Activated CD4-positive, CD25-positive, alpha-beta regulatory T cell treated with anti-CD3 and anti-CD28 coated beads, Interleukin-2, amount 50 U/mL, for 24 hours (primary cell): ENCODE results near the gene KRTAP7-1.

Experiments used
- ATAC-seq, 2 donors: fragments of 150-1000 bp; cut with Tn5 transposase; one replicate each; pipeline ENCODE4 v1.10.0; 2021; ENCODE audit warnings: mild to moderate bottlenecking in 1 of 2, moderate library complexity in 1 of 2

Gene KRTAP7-1, protein sequence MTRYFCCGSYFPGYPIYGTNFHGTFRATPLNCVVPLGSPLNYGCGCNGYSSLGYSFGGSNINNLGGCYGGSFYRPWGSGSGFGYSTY

DNA sequence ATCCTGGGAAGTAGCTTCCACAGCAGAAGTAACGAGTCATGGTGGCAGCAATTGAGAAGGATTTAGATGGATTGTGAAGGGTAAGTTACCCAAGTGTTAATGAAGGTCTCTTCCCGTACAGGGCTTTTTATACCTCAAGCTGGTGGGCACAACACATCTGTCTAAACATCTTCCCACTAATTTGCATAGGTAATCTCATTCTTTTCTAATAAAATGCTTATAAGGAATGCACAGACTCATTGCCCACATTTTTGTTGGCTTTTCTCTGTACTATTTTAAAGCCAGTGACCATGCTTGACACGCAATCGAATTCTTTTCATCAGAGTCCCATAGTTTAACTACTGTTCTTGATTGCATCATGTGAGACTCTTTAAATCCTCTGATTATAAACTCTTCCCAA, at the start of gene KRTAP7-1:
KRTAP7-1 (minus strand) TSS at position 101 of the 400 bp plus-strand sequence; CDS start at position 40, 61 bp downstream.
- no peak for ATAC-seq

DNA sequence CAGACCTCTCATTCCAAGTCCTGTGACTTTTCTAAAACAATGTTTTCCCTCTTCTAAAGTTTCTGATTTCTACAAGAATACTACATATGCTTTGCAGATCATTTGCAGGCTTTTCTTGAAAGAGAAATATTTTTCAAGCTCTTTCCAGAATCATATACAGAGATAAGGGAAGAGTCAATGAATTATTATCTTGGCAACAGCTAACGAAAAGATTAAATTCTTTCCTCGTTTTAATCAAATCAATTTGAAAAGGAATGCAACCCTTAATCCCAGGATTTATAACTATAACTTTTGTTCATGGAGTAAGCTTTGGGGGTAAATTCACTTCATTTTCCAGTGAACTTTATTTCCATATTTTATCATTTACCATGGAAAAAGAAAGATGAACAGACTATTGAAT, 45.0 kb upstream of the KRTAP7-1 start:
- no peak for ATAC-seq

DNA sequence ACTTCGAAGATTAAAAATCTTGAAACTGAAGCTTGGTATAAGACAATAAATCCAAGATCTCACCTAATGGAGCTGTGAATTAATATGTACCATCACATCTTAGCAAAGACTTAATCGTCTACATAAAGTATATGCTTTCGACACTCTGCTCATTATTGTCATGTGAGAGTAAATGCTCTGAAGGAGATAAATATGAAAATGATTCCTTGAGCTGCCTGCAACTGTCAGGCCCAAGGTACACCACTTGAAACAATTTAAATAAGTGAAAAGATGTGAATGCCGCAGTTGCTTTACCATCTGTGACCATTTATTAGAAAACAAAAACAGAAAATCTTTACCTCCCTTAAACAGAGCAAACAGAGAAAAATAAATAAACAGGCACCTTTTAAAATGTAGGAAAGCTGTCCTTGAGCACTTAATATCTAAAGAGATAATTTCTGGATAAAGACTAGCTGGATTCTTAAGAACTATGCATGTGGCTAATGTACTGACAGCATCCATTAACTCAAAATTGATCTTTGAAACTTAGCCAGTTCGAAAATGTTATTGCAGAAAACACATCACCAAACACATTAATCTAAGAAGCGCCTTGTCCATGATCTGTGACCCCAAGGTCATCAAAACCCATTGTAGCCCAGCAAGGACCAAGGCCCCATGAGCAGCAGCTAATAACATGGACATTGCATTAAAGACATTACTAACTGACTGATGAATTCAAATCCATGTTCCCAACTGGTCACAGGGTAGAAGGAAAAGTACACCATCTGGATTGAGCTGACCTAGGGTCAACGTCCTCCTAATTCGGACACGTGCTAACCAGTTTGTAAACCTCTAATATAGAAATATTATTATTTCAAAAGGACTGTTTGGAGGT, 18.3 kb upstream of the KRTAP7-1 start:
- no peak for ATAC-seq

DNA sequence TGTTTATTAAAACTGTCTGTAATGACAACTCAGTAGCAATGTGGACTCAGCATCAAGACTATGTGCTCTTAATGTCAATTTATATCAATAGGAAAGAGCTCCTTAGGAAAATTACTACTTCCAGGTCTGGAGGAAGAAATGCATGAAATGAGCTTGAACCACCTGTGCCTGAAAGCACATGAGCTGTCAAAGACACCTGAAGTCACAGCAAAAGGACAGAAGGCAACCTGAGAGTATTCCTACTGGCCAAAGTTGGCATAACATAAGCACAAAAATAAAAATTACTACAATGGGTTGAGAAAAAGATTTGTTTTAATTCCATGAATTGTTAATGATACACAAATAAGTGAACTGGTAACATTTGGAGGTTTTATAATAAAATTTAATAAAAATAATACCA, 13.4 kb upstream of the KRTAP7-1 start:
- no peak for ATAC-seq

DNA sequence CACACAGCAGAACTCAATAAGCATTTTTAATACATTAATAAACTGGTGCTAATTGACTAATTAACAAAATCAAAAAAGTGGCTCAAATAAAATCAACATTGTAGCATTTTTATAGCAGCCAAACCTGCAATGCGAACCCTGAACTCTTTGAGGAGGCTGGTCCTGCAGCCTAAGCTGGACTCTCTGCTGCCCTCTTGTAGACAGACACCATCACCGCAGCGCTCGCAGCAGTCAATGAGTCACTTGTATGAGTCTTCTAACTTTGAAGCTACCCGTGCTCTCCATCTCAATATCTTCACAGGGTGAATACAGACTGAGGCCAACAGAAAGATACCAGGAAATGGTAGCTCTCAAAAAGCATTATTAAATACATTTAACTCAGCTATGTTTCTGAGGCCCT, 9.7 kb upstream of the KRTAP7-1 start:
- peak in 1 of 2 donors; percentile 36 for ATAC-seq

DNA sequence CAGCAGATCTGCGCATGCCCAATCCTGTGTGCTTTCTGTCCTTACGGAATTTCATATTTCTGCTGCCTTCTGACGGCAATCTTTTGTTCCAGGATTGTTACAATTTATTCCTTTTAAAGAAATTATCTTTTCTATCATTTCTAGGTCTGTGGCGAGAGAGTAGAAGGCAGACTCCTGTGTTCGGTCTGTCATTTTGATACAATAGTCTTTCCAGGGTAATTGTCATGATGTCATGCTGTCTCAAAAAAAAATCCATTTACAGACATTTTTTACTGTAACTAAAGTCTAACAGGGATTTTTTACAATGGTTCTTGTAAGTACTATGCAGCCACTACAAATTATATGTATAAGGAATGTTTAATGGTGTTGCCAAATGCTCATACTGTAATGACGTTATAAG, 9.0 kb upstream of the KRTAP7-1 start:
- ATAC-seq: no peak

DNA sequence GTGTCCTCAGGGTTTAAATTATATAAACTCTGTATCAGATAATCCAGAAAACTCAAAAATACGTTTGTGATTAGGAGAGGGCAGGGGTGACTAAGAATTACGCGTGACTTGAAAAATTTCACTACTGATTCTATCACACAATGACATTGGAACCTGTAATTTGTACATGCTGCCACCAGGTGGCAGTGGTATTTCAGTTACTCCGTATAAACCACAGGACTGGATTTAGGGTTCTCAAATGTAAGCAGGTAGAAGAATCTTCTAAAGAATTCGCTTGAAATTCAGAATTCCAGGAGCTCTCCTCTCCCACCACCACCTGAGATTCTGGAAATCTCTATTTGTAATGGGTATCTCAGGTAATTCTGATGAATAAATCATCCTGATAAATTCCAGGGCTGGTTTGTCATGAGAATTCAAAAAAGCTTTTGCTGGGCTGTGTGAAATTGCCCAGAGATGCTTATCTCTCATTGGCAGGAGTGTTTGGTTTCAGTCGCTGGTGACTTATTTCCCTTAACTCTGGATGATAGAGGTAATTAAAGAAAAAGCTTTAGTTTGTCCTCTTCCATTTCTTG, 1.7 kb upstream of the KRTAP7-1 start:
- ATAC-seq: no peak

DNA sequence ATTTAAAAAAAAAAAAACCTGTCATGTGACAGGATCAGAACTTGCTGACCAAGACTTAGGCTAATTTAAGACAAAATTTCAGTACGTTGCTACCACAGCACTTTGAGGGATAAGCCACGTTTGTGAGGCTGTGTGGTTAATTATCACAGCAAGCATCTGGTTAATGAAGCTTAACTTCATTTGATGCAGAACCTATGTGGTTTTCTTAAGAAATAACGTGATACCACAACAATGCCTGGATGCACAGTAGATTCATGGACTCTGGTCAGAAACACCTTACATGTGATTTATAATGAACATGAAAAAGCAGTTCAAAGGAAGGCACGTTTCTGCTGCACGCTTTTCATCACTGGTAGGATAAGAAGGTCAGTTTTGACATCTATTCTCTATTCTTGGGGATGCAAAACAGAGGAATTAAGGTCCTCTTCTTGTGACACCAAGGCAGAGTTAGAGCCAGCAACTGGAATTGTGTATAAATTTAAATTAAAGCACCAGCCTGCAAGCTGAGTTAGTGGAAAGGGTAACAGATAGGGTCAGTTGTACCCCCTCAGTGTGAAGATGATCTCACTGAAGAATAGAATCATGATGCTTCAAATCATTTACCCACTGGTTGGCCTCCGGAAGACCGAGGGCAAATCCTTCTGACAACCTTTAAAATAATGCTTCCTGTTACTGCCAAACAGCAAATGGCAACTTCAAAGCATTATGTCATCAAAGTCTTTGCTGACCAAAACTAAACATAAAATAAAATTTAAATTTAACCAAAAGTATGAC, 10.5 kb downstream of the KRTAP7-1 start:
- no peak for ATAC-seq

DNA sequence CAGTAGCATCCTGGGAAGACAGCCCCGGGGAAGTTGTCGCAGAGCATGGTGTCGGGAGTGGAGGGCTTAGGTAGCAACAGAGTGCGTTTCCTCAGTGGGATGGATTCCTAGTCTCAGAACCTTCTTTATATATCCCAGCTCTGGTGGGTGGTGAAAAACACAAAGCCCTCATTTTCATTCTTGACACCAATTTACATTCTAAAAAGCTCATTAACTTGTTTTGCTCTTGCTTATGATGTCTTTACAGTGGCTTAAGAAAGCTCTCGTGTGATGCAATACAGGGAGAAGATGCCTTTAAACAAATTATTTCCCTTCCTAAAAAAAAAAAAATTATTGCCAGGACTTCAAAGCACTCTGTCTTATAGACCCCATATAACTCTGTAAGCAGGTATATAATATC, 16.4 kb downstream of the KRTAP7-1 start, which contains the start of gene KRTAP8-1:
KRTAP8-1 (minus strand) TSS at position 101 of the 400 bp plus-strand sequence; CDS start at position 47, 54 bp downstream.
- ATAC-seq: no peak

DNA sequence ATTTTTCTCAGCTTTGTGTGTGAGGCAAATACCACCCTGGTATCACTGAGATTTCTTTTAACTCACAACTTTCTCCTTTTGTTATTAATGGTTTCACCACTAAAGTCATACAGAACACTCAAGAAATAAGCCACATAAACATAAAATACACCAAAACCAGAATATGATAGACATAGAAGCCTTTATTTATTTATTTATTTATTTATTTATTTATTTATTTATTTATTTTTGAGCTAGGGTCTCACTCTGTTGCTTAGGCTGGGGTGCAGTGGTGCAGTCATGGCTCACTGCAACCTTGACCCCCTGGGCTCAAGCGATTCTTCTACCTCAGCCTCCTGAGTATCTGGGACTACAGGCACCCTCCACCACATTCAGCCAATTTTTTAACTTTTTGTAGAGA, 29.0 kb downstream of the KRTAP7-1 start:
- ATAC-seq: no peak

DNA sequence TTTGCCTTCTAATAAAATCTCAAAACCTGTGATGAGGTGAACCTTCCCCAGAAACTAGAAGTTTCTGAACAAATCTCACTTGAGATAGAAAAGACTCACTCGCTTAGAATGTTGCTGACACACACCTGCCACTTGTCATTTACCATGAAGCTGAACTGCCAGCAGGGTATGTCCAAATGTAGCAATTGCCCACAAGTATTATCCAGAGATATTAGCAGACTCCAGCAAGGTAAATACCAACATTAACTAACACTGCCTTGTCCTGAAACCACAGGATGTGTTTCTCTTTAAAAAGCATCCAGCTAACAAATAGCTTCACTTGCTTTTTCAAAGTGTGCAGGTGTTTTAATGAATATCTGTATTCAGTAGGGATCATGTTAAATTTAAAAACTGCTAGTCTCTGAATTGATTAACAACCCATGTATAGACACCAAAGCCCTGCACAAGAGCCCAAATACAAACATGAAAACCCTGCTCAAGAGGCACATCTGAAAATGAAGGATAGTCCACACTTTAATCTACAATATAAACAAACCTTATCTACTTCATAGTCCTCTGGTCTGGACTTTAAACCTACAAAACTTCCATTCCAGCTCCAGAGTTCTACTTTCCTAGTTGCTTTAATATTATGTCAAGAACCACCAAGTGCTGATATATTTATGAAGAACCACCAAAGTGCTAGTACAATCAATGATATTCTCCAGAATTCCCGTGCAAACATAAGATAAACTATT, 35.8 kb downstream of the KRTAP7-1 start:
- ATAC-seq: no peak

DNA sequence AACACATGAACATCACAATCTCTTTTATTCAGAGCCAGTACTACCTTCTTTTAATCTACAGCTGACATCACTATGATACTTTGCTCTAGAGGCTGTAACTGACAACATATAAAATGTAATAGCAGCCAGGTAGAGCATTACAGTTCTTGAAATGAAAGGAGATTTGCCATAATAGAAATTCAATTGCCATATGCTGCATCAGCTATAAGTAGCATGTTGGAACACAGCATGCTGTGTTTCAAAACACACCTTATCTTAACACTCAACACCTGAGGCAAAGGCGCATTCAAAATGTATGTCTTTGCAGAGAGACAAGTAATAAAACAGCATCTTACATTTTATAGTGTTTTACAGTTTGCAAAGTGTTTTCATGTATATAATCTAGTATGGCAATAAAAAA, 50.3 kb downstream of the KRTAP7-1 start:
- ATAC-seq: no peak
